Hematopoietic multipotent progenitor cell treated with erythropoietin and hydrocortisone succinate and interleukin-3 and kit ligand, for 17 days (in vitro differentiated cells): ENCODE results near the gene POLR2J2.
"Not testable (repeated sequence)": the region's sequence is repeated elsewhere in the genome, so short reads cannot be mapped to it uniquely, and the experiment has no call there.

Experiments
- DNase-seq: peaks from one replicate; pipeline ENCODE4 v3.0.0-alpha.2; 2015; ENCODE audit warnings: low spot score

The POLR2J2 gene

DNA sequence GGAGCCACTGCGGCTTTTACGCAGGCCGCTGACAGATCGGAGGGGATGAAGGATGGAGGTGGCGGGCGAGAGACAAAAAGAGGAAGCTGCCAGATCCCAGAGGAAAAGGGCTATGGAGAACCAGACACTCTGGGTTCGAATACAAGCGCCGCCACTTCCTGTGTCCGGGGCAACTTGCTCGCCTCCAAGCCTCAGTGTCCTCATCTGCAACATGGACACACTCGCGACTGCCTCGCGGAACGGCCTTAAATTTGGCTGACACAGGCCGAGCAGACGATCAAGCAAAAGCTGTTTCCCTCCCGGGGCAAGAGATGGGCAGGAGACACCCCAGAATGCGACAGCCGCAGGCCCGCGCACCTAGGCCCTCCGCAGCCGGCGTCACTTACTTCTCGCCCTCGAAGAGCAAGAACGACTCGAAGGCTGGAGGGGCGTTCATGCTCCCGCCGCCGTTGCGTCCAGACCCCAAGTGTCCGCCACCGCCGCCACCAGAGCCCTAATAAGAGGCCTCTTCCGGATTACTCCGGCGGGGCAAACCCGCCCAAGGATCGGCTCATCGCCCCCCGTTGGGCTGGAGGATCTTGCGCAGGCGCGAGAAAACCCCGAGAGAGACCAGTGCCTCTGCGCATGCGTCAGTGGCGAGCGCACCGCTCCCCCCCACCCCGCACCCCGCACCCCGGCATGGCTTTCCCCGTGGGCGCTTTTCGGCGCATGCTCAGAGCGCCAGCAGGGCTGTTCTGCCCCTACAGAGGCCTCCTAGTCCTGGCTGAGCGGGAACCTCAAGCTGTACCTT is at the start of gene POLR2J2:
TSS of gene POLR2J2 (minus strand) at position 498 of the 790 bp plus-strand sequence. CDS start at position 436, 62 bp downstream.
- DNase-seq: not testable (repeated sequence)

DNA sequence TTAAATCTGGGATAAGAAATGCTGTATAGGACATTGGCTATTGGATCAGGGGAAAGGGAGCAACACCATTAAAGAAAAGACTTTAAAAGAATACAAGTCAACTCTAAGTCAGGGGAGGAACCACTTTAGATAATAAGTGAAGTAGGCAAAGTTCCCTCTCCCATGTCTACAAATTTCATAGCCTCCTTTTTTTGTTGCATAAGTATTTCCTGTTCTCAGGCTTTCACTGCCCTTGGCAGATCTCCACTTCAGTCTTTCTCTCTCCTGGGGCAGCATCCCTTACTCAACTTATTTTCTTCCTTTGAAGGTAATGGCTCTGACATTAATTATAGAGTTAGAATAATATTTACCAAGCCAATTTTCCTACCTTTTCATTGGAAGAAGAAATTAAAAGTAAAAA is 47.0 kb upstream of the POLR2J2 start:
- DNase-seq: not testable (repeated sequence)

DNA sequence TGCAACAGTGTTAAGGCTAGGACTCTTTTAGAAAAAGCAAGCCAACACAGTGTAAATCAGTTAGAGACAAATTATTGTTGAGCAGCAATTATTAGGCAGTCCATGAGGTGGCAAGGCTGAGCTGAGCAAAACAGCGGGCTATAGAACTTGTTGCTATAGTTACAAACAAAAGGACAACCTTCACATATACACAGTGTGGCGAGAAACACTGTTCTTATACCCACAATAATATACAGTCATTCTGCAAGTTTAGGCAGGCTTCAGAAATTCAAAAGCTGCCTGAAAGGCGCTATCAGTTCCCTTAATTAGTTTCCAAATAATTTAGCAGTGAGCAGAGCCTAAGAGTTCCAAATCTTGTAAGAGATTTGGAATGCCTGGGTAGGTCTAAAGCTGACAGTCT is 44.3 kb upstream of the POLR2J2 start:
- DNase-seq: not testable (repeated sequence)

DNA sequence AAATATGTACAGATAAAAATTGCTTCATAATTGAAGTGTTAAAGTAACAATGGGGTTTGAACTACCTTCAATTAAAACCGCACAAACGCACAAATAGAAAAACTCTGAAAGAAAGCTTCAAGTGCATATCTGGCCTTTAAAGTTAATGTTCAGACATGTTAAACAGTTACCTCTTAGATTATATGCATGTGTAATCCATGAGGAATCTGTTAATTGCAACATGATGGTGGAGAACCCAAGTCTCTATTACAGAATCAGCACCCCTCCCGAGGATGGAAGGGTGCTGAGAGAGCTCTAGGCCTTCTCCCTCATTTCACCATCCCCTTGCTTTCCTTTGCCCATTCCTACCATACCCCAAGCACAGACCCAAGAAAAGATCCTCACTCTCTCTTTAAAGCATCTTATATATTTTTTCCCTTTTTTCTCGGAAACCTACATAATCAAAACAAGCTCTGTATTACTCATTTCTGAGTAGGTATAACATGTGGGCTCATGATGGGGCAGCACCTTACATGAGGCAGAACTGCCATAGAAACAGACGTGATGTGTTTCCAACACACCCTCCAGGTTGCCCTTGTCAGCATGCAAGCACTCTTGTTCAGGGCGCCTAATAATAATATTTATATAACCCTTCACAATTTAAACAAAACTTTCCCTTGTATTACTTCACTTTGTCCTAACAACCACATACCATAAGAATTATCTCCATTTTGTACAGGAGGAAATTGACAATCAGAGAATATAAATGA is 43.5 kb upstream of the POLR2J2 start:
- not testable (repeated sequence) for DNase-seq

DNA sequence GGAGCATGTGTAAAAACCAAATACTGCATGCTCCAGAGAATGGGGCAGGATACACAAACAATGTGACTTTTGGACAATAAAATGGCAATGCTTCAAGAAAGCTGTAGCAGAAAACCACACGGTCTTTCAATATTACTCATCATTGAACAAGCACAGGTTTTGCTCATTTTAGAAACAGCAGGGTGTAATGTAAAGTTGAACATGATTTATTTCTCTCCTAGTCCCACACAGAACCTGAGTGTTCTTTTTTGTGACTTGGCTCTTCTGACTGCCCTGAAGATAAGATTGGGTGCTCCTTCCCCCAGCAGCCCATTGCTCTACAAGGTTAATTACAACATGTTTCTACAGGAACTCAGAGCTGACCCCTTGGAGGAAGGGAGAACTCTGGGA is 42.2 kb upstream of the POLR2J2 start:
- DNase-seq: not testable (repeated sequence)

DNA sequence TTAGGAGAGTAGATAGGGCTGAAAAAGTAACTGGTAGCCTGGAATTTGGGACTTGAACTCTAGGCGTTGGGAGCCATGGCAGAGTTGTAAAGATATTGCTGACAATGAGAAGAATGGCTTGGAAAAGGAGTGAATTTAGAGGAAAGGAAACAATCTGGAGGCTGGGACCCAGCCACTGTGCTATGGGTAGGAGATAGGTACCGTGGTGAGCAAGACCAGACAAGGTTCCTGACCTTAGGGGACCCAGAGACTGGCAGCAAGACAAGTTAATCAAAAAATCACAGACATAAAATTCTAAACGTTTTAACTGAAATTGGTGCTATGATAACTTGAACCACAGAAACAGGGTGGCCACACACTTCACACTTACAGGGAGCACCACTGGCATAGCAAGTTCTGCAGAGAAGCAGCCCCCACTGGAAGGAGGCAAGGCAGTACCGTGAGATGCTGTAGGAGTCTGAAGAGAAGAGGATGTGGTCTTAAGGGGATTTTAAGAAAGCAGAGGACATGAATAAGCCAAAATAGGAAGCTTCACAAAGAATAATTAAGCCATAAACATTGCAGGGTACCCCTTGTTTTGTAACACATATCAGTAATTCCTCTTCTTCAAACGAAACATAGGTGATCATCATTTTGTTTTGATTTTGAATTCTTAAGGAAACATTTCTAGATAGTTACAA is 41.7 kb upstream of the POLR2J2 start:
- not testable (repeated sequence) for DNase-seq

DNA sequence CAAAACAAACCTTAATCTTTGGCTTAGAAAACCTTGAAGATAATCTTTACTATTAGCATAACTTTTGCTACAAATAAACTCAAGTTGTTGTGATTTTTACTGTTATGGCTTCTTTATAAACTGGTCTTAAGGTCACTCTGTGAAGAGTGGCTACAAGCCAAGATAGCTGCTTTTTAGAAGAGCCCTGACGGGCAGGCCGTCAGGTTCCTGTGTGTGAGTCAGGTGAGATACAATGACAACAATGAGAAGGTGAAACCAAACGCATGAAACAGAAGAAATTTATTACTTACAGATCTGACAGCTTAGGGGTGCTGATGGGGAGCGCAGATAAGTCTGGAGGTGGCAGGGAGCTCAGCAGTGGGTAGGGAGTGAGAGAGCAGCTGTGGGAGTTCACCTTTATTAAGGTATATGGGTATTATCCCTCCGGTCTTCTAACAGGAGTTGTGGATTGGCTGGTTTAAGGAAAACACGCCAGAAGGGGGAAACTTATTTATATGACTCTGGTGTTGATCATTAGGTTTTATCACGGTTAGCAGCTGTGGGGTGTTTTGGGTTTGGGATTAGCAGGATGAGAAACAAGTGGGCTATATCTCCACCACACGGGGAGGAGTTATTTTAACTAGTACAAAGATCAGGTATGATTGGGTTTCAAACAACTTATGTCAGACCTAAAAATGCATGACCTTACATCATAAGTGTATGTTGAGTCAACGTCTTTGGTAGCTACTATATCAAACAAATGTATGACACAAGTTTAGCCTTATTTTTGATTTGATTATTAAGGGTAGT is 27.7 kb upstream of the POLR2J2 start:
- DNase-seq: not testable (repeated sequence)

DNA sequence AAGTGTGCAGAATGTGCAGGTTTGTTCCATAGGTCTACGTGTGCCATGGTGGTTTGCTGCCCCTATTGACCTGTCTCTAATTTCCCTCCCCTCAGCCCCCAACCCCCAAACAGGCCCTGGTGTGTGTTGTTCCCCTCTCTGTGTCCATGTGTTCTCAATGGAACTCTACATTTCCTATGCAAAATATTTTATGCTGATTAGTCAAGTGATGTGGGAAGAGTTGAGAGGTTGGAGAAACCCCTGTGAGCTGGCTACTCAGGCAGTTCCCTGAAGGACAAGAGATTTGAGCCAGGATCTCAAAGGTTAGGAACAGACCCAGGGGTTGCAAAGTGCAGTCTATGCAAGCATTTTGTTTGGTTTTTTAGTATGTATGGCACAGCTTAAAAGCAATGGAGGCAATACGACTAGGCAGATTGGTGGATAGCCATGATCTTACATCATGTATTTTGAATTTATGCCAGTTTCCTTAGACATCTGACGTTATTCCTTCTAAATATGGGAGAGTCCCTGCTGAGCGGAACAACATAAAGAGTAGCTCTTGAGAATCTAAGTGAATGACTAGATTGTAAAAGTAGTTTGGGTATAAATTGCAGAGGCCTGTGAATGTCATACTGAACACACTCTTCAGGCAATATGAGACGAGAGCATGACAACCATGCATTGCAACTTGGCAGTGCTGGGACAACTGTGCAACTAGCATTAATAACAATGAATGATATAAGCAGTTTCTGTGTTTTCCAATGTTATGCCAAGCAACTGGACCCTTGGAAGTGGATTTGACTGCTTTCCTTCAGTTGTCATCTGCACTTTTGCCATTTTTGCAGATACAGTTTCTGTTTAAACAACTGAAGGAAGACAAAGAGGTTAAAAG is 26.4 kb upstream of the POLR2J2 start:
- DNase-seq: not testable (repeated sequence)

DNA sequence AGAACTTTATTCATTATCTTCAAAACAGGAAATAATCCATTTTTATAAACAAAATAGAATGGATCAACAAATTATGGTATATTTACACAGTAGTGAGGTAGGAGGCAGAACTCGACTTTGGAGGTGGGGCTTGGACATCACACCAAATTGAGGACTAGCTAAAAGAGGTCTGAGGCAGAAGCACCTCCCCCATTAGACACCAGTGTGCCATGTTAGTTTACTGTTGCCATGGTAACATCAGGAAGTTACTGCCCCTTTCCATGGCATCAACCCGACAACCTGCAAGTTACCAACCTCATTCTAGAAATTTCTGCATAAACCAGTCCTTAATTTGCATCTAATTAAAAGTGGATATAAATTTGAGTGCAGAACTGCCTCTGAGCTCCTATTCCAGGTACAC is 24.5 kb upstream of the POLR2J2 start:
- not testable (repeated sequence) for DNase-seq

DNA sequence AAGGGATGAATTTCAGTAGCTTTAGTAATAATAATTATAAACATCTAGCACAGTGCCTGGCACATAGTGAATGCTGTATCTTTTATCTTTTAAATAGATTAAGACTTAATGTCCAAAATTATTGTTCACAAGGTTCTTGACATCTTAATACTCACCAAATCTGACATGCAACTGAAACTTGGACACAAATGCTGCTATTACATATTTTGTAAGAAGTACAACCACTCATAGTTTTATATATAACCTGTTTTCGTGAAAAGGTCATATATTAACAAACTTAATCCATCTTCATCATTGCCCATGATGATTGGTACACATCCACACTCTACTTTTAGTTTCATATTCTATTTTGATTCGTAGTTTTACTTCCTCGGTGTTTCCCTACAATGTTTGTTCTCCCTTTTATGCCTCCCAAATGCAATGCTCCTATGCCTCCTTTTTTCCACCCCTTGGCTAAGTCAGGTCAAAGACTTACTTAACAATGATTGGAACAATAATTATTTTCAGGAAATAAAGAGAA is 23.6 kb upstream of the POLR2J2 start:
- DNase-seq: not testable (repeated sequence)

DNA sequence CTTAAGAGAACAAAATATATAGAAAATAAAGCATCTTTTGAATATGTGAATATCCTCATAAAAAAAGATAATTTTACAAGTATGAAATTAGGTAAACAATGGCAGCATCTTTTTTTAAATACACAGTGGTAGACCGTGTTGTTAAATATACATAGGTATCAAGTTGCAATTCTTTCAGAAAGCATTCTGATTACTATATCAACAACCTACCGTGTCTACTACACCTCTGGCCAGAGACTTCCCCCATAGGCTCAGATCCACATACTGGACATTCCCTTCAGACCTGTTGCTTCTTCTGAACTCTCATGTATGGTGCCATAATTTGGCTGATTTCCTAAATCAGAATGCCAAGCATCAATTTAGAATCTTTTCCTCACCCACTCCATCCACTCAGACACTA is 22.5 kb upstream of the POLR2J2 start:
- not testable (repeated sequence) for DNase-seq

DNA sequence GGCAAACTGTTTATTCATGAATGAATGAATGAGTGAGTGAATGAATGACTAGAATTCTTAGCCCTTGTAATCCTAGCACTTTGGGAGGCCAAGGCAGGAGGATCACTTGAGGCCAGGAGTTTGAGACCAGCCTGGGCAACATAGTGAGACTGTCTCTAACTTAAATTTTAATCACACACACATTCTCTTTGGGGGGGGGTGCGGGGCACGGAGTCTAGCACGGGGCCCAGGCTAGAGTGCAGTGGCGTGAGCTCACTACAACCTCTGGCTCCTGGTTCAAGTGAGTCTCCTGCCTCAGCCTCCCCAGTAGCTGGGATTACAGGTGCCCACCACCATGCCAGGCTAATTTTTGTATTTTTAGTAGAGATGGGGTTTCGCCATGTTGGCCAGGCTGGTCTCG is 19.1 kb upstream of the POLR2J2 start:
- not testable (repeated sequence) for DNase-seq

DNA sequence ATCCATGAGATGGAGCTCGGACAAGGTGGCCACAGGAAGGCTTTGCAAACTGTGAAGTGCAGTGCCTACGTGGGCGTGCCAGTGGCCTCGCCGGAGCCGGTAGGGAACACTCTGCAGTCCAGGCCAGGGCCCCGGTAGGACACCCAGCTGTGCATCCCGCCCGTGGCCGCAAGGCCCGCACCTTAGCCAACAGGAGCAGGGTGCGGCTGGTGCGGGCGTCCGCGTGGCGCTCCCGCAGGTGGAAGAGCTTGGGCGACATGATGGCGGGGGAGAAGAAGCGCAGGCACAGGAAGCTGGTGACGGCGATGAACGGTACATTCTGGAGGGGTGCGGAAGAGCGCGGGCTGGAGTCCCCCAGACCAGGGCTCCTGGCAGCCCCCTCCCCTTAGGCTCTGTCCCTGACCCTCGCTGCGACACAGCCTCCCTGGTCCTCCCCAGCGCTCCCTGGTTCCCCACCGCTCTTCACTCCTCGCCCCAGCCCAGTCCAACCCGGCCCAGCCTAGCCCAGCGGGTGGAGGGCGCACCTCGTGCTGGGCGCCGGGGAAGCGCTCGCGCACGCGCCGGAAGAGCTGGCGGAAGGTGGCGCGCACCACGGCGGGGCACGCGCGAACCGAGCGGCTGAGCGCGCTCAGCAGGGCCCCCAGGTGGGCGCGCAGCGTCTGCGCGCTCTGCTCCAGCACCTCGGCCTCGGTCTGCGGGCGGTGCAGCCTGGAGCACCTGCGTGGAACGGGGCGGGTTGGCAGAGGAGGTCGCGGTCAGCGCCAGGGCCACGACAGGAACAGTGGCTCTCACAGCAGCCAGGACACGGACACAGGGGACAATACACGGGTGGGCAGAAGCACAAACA is 18.2 kb upstream of the POLR2J2 start:
- DNase-seq: not testable (repeated sequence)

DNA sequence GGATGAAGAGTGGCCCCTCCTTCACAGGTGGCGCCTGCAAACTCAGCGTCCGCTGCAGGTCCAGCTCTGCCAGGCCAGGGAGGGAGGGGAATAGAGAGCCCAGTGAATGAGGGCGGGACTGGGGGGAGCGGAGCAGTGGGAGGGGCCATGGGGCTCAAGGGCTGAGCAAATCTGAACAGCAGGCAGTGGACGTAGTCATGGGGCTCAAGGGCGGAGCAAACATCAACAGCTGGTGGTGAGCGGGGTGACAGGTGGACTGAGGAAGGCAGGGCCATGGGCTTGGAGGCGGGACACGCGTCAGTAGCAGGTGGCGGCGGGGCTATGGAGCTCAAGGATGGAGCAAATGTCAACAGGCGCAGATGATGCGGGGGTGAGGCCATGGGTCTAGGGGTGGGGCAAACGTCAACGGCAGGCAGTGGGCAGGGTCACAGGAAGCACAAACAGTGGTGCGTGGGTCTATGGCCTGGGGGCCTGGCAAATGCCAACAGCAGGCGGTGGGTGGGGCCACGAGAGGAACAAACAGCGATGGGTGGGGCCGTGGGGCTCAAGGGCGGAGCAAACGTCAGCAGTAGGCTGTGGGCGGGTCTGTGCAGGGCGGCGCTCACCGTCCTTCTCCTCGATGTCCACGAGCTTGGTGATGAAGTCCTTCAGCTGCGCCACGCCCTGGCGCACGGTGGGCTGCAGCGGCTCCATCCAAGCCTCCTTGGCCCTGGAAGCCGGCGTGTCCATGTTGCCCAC is 17.0 kb upstream of the POLR2J2 start:
- DNase-seq: not testable (repeated sequence)

DNA sequence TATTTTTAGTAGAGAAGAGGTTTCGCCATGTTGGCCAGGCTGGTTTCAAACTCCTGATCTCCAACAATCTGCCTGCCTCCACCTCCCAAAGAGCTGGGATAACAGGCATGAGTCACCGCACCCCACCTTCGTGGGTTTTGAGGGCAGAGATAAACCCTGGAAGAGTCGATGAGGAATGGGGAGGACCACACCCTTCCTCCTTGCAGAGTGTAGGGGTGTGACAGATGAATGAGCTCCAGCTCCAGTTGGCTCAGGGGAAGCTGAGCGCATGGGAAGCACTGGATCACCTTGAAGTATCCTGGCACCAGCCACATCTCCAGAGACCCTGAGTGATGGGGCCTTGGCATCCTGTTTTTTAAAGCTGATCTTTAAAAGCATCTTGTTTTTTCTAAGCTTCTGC is 11.1 kb upstream of the POLR2J2 start:
- DNase-seq: not testable (repeated sequence)

DNA sequence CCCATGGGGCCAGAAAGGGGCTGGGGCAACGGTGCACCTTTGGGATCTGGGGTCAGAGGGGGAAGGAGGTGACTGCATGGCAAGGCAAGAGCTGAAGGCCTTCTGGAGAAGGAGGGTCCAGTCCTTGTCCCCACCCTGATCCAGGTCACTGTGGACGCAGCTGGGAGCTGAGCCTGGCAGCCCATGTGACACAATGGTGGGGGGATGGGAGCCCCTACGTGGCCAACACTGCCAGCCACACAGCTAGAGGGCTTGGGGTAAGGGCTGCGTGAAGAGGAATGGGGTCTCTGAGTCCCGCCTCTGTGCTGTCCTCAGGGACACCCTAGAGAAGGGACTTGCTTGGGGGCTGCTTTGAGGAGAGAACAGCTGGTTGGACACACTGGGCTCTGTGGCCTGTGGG is 9.3 kb upstream of the POLR2J2 start:
- not testable (repeated sequence) for DNase-seq

DNA sequence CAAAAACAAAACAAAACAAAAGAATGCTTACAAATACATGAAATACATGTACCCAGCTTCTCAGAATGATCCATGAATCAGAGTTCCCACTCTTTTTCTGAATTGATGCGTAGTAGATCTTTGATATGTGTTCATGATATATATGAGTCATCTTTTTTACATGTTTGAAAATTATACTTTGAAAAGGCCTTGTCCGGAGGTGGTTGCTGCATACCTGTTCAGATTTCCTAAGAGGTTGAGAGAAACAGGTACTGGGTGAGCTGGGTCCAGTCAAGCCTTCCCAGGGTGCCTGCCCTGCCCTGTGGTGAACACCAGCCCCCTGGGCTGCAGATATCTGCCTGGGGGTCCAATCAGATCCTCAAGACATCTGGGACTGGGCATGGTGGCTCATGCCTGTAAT is 4.1 kb upstream of the POLR2J2 start:
- DNase-seq: not testable (repeated sequence)

DNA sequence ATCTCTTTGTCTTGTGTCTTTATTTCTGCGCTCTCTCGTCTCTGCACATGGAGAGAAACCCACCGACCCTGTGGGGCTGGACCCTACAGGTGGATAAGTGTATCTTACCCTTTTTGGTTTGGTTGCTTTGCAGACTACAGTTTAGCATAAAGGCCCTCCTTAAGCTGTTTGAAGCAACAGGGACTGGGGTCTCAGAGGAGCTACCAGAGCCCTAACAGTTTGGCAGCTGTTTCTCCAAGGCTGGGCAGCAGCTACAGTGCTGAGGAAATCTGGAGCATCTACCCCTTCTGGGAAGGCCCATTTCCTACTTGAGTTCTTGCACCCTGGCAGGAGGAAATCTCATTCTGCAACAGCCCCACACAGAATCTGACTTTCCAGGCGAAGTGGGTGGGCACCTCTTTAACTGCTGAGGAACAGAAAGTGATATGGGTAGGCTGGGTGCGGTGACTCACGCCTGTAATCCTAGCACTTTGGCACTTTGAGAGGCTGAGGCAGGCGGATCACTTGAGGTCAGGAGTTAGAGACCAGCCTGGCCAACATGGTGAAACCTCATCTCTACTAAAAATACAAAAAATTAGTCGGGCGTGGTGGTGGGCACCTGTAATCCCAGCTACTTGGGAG is 2.1 kb upstream of the POLR2J2 start:
- DNase-seq: not testable (repeated sequence)
